ENCODE results near the gene APOC1. TPM values are rescaled to one million over a fixed set of nuclear protein-coding genes. Genes with fewer than 3 reads are reported as not detected.
"Not testable (repeated sequence)": the region's sequence is repeated elsewhere in the genome, so short reads cannot be mapped to it uniquely, and the experiment has no call there.

APOC1 gene
- total RNA-seq, 1 experiment from 2014 or later = 1.8 TPM

DNA sequence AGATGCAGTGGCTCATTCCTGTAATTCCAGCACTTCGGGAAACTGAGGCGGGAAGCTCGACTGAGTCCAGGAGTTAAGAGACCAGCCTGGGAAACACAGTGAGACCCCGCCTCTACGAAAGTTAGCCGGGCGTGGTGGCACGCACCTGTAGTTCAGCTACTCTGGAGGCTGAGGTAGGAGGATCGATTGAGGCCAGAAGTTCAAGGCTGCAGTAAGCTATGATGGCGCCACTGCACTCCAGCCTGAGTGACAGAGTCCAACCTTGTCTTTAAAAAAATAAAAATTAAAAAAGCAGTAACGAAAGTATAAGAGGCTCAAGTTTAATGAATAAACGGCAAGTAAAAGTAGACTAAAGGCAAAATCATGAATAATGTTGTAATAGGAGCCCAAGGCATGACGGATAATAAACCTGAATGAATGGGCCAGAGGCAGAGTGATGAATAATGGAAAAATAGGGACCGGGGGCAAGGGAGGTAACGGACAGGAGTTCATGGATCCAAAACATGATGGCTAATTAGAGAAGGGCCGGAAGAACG is 24.5 kb upstream of the APOC1 start:
- no peak for DNase-seq (ENCODE audit: low read depth)

GRCh38 chr19:44890366-44891015 is 23.9 kb upstream of the APOC1 start:
- DNase-seq (ENCODE audit: low read depth) = peak; percentile 100

- DNase-seq (ENCODE audit: low read depth) = no peak
Observed at GRCh38 chr19:44891016-44891882, 23.2 kb upstream of the APOC1 start, which contains the start of gene TOMM40. Gene TOMM40 (plus strand): TSS chr19:44891254. CDS start chr19:44891416, 162 bp downstream.

DNA sequence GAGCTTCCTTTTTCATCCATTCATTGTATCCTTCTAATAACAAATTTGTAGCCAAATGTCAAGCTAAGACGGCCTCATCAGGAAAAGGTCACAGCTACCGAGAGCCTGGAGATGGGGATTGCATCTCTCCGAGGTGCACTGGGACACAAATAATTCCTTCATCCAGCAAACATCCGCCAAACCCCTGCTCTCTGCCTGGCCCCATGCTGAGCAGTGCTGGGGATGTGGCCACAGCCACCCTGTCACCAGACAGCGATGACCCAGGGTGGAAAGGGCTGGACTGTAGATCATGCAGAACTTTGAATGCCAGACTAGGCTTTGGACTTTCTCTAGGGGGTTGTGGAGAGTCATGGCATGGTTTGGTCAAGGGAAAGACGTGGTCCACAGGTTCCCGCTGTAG is 21.5 kb upstream of the APOC1 start:
- no peak for DNase-seq (ENCODE audit: low read depth)

DNA sequence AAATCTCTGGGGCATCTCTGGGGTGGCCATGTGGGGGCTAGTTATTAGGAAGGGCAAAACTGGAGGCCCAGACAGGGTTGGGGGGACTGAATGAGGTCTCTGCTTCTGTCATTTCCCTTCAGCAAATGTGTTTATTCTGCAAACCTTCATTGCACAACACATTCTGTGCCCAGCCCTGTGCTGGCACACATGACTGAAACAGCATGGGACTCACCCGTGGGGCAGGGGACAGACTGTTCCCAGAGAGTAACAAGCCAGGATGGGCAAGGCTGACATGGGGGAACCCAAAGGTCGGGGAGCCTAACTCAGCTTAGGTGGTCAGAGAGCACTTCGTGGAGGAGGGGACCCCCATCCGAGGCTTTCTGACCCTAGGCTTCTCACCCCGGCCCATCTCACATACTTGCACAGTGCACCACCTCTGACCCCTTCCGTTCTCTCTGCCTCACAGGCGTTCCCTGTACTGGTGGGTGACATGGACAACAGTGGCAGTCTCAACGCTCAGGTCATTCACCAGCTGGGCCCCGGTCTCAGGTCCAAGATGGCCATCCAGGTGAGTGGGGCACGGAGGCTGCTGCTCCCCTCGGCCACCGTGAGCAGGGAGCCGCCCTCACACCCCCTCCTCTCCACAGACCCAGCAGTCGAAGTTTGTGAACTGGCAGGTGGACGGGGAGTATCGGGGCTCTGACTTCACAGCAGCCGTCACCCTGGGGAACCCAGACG is 20.9 kb upstream of the APOC1 start:
- no peak for DNase-seq (ENCODE audit: low read depth)

GRCh38 chr19:44894052-44894400 is 20.4 kb upstream of the APOC1 start:
- DNase-seq (ENCODE audit: low read depth) = no peak

DNA sequence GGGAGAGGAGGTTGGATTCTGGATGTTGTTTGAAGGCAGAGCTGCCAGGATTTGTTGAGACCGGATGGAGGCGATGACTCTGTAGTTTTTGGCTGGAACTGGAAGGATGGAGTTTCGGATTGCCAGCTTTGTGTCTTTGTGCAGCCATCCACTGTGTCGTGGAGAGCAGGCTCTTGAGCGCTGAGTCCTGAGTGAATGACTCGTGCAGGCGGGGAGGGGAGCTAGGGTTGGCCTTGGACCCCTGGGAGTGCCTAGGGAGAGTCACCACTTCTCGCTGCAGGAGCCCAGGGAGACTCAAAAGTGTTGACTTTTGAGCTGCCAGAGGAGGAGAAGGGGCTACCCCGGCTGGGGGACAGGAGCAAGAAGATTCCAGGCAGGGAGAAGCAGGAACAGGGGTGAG is 19.5 kb upstream of the APOC1 start:
- DNase-seq (ENCODE audit: low read depth) = no peak

DNA sequence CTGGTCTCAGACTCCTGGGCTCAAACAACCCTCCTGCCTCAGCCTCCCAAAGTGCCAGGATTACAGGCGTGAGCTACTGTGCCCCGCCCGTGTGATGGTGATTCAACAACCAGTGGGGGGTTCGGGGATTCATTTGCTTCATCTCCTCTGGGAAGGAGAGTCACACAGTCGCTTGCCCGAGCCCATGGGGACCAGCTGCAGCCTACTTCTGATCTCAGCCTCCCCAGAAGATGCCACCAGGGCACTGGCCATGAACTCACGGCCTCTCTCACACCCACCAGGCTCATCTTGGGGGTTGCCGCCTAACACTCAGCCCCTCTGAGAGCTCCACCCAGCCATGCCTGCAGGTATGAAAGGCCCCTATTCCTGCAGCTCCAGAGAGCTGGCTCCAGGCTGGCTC is 16.6 kb upstream of the APOC1 start:
- no peak for DNase-seq (ENCODE audit: low read depth)

GRCh38 chr19:44900328-44901244 is 13.8 kb upstream of the APOC1 start:
- DNase-seq (ENCODE audit: low read depth) = no peak

DNA sequence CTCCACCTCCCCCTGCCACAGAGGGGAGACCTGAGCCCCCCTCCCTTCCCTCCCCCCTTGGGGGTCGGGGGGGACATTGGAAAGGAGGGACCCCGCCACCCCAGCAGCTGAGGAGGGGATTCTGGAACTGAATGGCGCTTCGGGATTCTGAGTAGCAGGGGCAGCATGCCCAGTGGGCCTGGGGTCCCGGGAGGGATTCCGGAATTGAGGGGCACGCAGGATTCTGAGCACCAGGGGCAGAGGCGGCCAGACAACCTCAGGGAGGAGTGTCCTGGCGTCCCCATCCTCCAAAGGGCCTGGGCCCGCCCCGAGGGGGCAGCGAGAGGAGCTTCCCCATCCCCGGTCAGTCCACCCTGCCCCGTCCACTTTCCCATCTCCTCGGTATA is 11.2 kb upstream of the APOC1 start:
- DNase-seq (ENCODE audit: low read depth) = no peak

- DNase-seq (ENCODE audit: low read depth) = peak; percentile 47
Observed at GRCh38 chr19:44903602-44904425, 10.6 kb upstream of the APOC1 start.

GRCh38 chr19:44904426-44904994 is 9.9 kb upstream of the APOC1 start:
- no peak for DNase-seq (ENCODE audit: low read depth)

DNA sequence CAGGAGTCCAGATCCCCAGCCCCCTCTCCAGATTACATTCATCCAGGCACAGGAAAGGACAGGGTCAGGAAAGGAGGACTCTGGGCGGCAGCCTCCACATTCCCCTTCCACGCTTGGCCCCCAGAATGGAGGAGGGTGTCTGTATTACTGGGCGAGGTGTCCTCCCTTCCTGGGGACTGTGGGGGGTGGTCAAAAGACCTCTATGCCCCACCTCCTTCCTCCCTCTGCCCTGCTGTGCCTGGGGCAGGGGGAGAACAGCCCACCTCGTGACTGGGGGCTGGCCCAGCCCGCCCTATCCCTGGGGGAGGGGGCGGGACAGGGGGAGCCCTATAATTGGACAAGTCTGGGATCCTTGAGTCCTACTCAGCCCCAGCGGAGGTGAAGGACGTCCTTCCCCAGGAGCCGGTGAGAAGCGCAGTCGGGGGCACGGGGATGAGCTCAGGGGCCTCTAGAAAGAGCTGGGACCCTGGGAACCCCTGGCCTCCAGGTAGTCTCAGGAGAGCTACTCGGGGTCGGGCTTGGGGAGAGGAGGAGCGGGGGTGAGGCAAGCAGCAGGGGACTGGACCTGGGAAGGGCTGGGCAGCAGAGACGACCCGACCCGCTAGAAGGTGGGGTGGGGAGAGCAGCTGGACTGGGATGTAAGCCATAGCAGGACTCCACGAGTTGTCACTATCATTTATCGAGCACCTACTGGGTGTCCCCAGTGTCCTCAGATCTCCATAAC is 8.8 kb upstream of the APOC1 start, which contains the start of gene APOE:
Gene APOE, plus strand, starts transcription at position 360 of the 724 bp plus-strand sequence. CDS start 829 bp downstream, outside the sequence.
- DNase-seq (ENCODE audit: low read depth) = no peak

DNA sequence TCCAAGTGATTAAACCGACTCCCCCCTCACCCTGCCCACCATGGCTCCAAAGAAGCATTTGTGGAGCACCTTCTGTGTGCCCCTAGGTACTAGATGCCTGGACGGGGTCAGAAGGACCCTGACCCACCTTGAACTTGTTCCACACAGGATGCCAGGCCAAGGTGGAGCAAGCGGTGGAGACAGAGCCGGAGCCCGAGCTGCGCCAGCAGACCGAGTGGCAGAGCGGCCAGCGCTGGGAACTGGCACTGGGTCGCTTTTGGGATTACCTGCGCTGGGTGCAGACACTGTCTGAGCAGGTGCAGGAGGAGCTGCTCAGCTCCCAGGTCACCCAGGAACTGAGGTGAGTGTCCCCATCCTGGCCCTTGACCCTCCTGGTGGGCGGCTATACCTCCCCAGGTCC is 6.8 kb upstream of the APOC1 start:
- no peak for DNase-seq (ENCODE audit: low read depth)

GRCh38 chr19:44908074-44908835 is 6.2 kb upstream of the APOC1 start:
- no peak for DNase-seq (ENCODE audit: low read depth)

- no peak for DNase-seq (ENCODE audit: low read depth)
Observed at GRCh38 chr19:44908836-44909261, 5.6 kb upstream of the APOC1 start.

- DNase-seq (ENCODE audit: low read depth) = no peak
Observed at GRCh38 chr19:44909775-44910174, 4.6 kb upstream of the APOC1 start.

DNA sequence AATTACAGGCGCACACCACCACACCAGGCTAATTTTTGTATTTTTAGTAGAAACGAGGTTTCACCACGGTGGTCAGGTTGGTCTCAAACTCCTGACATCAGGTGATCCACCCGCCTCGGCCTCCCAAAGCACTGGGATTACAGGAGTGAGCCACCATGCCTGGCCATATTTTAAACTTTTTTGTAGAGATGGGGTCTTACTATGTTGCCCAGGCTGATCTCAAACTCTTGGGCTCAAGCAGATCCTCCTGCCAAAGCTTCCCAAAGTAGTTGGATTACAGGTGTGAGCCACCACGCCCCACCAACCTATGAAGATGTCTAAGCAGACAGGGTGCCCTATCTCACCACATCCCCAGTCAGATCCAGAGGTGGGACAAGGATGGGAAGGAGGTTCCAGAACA is 2.5 kb upstream of the APOC1 start:
- DNase-seq (ENCODE audit: low read depth) = not testable (repeated sequence)
